GM18526 (cell line): ENCODE data around the gene FAM83F.

Experiments used
- POLR2A ChIP-seq: IDR thresholded peaks from 3 replicates; pipeline ENCODE4 v1.6.1; 2011; ENCODE audit not compliant: insufficient read length; ENCODE audit errors: extremely low read depth

FAM83F gene

GRCh38 chr22:39984746-39985145, 10.0 kb upstream of the FAM83F start:
- no peak for TF ChIP-seq POLR2A

GRCh38 chr22:39985383-39986035, 9.2 kb upstream of the FAM83F start:
- no peak for TF ChIP-seq POLR2A

DNA sequence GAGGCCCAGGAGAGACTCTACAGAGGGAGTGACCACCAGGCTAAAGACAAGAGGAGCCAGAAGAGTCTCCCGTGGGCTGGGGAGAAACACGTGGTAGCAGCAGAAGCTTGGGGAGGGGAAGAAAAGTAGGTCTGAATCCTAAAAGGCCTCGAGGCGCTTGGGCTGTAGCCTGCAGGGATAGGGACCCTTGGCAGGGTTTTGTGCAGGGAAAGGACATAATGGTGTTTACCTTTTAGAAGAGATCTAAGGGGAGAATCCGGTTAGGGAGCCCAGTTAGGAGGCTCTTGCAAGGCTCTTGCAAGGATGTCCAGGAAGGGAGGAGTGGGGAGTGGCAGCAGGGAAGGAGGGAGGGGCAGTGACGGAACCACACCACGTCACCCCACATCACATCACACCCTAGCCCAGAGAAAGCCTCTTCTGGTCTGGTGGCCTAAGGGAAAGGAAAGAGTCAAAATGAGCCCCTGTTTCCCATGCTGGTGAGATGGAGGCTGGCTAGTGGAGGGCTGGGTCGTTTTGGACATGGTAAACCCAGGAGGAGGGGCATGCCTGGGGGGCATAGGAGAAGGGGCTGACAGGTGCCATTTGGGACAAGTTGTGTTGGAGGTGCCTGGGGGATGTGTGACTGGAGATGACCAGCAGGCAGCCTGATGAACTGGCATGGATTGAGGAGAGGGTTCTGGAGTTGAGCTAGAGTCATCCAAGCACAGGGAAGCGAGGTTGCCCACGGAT, 6.2 kb upstream of the FAM83F start:
- no peak for TF ChIP-seq POLR2A

- TF ChIP-seq POLR2A = no peak
Measured at GRCh38 chr22:39989633-39990032, 5.1 kb upstream of the FAM83F start.

- TF ChIP-seq POLR2A = no peak
Measured at GRCh38 chr22:39990686-39991085, 4.1 kb upstream of the FAM83F start.

DNA sequence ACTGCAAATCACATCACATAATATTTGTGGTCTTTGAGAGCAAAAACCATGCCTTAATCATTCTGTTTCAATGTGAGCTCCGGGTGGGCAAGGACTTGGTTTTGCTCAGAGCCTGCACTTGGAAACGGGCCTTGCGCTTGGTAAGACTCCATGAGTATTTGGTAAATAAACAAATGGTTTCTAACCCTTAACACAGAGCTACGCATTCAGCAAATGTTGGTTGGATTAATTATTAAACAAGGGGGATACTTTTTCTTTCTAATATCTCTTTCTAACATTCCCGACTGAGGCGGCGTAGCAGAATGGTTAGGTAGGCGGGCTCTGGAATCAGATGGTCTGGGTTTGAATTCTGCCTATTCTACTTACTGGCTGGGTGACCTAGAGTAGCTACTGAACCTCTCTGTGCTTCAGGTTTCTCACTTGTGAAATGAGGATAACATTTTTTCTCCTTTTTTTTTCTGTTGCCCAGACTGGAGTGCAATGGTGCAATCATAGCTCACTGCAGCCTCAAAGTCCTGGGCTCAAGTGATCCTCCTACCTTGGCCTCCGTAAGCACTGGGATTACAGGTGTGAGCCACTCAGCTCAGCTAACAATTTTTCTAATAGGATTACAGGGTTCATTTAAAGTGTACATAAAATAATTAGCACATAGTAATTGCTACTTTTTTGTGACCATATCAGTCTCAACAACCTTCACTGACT, 3.4 kb upstream of the FAM83F start:
- no peak for TF ChIP-seq POLR2A

DNA sequence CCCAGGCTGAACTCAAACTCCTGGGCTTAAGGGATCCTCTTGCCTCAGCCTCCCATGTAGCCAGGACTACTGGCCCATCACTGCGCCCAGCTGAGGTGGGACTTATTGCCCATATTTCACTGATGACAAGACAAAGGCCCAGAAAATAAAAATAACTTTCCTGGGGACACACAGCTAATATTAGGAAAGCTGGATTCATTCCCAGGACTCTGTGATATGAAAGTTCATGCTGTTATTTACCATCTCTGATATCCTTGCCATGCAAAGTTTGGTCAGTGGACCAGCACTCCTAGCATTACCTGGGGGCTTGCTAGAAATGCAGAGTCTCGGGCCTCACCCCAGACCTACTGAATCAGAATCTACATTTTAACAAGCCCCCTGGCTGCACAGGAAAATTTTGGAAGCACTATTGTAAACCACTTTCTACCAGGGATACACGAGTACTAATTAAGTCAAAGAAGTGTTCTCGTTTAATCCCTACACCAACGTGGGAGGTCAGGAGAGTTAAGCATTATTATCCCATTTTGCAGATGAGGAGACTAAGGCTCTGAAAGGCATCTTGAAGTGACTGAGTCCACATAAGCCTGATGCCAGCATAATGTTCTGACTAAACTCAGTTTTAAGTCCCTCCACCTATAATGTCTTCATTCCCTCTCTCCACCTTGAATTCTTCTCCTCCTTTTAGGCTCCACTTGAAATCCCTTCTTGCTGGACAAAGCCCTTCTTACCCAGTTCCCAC, 2.5 kb upstream of the FAM83F start:
- no peak for TF ChIP-seq POLR2A

DNA sequence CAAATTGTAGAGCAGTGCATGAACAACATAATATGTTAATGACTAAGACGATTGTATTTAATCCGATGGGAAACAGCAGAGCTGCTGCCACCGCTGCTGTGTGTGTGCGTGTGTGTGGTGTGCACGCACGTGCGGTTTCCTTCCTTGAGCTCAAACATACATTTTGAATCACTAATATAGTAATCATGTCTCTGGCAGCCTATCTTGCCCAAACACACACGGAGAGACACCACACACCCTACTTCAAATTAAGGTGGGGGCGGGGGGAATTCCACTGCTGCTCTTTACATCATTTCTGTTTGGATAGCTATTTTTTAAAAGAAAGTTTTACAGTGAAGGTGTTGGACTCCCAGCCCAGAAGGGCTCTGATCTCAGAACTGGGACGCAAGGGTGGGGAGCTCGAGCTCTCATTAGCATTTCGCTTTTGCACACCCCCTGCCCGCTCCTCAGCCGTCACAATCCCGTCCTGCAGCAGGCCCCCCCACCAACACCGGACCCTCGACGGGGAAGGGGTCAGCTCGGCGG, 651 bp upstream of the FAM83F start:
- no peak for TF ChIP-seq POLR2A

DNA sequence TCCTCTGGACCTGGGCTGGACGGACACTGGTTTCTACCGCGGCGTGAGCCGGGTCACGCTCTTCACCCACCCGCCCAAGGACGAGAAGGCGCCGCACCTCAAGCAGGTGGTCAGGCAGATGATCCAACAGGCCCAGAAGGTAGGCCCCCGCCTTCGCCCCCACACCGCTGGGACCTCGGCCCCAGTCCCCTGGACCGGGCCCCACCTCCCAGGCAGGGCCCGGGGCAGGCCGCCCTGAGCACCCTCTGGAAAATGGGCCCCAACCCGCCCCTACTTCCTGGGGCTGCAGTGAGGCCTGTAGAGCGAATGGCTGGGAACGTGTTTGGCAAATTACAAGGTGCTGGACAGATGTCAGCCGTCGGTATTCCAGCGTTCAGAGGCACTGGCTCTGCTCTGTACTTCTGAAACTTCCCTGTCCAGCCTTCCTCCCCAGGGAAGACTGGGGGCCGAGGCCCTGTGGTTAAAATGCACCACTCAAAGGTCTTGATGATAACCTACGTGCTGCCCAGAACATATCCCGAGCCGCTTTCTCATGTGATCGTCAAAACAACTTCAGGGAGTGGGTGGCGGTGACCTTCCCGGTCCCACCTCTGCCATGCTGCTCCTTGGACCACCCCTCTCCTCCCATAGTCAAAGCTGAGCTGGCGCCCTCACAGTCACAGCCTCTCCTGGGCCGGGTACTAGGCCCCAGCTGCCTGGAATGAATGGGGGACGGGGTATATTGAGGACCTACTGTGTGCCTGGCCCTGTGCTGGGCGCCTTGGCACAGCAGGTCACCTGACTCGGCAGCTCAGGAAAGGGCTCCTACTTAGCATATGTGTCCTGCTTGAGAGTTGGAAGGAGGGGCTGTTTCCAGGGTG, 869 bp downstream of the FAM83F start:
- TF ChIP-seq POLR2A = no peak

- TF ChIP-seq POLR2A = no peak
Measured at GRCh38 chr22:39996732-39997131, 2.0 kb downstream of the FAM83F start.

DNA sequence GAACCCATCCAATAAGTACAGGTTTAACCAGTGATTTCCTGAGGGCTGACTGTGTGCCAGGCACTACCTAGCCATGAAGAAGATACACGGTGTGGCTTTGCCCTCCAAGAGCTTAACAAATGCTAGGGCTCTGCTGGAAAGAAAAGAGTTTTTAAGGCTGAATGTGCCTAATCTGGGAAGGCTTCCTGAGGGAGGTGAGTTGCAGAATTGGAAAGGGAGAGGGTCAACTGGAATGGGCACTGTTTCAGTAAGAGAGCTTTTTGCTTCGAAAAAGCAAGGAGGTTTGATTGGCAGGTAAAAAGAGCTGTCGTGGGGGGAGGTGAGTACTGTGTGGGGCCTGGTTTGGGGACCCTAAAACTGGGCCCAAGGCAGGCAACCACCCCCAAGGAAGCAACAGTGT, 2.7 kb downstream of the FAM83F start:
- no peak for TF ChIP-seq POLR2A

- TF ChIP-seq POLR2A = no peak
Measured at GRCh38 chr22:39997939-39998726, 3.4 kb downstream of the FAM83F start.

- TF ChIP-seq POLR2A = no peak
Measured at GRCh38 chr22:39999144-39999757, 4.5 kb downstream of the FAM83F start.
